Measurements from ENCODE around the gene CFAP43.

DNA sequence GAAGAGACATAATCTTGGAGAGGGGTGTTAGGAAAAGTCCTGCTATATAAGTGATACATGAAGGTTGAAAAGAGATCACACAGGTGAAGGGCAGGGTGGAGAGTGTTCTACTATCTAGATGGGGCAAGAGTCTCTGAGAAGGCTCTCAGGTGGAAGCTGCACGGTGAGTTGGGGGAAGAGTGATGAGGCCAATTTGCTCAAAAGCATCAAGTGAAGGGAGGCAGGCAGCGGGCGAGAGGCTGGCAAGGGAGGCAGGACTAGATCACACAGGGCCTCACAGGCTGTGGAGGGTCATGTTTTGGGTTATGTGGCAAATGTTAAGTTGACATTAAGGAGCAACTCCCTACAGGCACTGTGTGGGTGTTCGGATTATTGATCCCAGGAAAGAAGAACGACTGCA, 143.9 kb downstream of the CFAP43 start:
- TF ChIP-seq, protein P1, sequence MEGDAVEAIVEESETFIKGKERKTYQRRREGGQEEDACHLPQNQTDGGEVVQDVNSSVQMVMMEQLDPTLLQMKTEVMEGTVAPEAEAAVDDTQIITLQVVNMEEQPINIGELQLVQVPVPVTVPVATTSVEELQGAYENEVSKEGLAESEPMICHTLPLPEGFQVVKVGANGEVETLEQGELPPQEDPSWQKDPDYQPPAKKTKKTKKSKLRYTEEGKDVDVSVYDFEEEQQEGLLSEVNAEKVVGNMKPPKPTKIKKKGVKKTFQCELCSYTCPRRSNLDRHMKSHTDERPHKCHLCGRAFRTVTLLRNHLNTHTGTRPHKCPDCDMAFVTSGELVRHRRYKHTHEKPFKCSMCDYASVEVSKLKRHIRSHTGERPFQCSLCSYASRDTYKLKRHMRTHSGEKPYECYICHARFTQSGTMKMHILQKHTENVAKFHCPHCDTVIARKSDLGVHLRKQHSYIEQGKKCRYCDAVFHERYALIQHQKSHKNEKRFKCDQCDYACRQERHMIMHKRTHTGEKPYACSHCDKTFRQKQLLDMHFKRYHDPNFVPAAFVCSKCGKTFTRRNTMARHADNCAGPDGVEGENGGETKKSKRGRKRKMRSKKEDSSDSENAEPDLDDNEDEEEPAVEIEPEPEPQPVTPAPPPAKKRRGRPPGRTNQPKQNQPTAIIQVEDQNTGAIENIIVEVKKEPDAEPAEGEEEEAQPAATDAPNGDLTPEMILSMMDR (IDR thresholded peaks at IDR 0.05), result no peak
- no peak for TF ChIP-seq POLR2AphosphoS5 (IDR thresholded peaks at IDR 0.05)

Measured in sigmoid colon (tissue), 4 donors.